GM18868 (cell line): Measurements from ENCODE around the gene GLTPD2.
A peak's percentile ranks its signal among the peaks of the same experiment; 100 is the strongest.

Source experiments
- ATAC-seq: cut with Tn5 transposase; IDR thresholded peaks from one replicate; pipeline ENCODE4 v1.9.1; 2021; ENCODE audit warnings: mild to moderate bottlenecking, moderate library complexity; ENCODE audit not compliant: unreplicated experiment

GLTPD2 gene

DNA sequence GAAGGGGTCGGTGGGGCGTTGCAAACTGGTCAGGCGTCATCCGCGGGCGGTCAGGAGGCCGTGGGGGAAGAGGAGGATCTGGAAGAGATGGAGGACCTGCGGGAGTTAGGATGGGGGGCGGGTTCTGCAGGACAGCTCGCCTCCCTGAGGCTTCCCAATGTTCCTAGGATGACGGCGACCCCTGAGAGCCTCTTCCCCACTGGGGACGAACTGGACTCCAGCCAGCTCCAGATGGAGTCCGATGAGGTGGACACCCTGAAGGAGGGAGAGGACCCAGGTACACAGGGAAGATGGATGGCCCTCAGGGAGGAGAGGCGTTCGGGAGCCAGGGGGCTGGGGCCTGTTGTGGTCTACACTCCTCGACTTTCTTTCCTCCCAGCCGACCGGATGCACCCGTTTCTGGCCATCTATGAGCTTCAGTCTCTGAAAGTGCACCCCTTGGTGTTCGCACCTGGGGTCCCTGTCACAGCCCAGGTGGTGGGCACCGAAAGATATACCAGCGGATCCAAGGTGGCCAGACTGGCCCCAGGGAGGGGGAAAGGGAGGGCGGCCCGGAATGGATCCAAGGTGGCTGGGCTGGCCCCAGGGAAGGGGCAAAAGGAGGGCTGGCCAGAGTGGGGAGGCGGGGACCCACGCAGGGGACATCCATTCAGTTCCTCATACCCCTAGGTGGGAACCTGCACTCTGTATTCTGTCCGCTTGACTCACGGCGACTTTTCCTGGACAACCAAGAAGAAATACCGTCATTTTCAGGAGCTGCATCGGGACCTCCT is 19.0 kb downstream of the GLTPD2 start:
- ATAC-seq = no peak

DNA sequence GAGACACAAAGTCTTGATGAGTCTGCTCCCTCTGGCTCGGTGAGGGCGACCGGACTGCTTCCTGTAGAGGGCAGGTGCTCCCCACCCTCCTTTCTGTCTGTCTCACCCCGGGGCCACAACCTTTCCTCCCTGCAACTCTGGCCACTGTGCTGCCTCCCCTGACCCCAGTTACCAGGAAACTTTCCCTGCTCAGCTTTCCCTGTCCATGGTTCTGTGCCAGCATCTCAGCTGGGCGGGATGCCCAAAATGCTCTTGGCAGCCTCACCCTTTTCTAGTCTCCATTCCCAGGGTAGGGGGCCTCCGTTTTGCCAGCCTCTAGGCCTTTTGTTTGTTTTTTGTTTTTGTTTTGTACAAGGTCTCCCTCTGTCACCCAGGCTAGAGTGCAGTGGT is 19.6 kb downstream of the GLTPD2 start:
- no peak for ATAC-seq

DNA sequence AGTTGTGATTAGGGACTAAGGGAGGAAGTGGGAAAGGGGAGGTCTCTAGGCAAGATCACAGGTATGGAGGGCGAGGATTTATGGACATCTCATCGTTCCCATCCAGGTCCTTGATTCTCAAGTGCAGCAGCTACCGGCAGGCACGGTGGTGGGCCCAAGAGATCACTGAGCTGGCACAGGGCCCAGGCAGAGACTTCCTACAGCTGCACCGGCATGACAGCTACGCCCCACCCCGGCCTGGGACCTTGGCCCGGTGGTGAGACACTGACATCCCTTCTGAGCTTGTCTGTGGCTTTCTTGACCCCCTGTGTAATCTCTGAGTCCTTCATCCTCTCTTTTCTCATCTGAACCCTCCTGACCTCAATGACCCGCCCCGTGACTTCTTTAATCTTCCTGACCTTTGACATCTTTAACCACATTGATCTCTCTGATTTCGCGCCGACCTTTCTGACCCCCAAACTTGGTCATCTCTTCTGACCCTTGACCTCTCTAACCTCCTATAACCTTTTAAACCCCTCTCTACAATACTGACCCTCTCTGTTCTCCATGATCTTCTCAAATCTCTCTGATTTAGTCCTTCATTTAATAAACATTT is 22.0 kb downstream of the GLTPD2 start:
- no peak for ATAC-seq

DNA sequence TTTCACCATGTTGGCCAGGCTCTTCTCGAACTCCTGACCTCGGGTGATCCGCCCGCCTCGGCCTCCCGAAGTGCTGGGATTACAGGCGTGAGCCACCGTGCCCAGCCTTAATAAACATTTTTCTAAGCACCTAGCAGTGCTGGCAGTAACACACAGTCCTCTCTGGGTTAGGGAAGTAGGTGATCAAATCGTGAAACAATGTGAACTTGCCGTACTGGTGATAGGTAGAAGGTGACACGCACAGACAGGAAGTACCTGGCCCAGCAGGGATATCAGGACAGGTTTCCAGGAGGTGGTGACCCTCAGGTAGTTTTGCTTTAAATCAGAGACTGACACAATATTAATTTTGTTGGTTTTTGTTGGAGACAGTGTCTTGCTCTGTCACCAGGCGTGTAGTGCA is 22.7 kb downstream of the GLTPD2 start:
- no peak for ATAC-seq

DNA sequence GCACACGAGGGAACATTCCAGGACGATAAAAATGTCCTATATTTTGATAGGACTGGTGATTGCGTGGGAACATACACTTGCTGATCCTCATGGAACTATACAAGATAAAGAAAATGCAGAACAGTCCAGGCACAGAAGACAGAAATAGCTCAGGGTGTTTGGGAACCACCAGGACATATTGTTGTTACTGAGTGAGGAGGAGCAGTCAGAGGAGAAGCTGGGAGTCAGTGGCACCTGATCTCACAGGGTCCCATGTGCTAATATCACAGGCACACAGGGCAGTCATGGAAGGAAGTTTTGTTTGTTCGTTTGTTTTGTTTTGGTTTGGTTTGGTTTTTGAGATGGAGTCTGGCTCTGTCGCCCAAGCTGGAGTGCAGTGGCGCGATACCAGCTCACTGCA is 23.9 kb downstream of the GLTPD2 start:
- ATAC-seq = no peak

DNA sequence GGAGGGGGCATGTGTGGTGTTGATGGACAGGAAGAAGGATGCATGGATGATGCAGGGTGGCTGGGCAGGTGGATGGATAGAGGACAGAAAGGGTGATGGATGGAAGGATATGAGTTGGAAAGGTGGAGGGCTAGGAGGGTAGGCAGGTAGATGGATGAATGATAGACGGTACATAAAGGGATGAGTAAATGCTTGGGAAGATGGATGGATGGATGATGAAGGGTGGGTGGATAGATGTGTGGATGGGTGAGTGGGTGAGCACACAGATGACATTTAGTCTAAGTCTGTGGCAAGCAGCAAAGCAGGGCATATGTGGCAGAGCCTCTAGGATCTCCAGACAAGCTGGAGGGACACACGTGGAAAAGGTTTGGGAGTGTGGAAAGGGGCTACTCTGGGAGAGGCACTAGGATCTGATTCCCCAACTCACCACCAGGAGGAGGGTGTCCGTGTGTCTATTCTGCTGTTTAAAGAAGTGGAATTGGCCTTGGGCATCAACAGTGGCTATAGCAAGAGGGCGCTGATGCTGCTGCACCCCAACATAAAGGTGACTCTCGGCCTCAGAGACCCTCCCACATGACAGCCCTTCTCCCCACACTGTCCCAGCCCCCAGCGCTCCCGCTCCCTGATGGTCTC is 26.4 kb downstream of the GLTPD2 start:
- ATAC-seq = no peak

DNA sequence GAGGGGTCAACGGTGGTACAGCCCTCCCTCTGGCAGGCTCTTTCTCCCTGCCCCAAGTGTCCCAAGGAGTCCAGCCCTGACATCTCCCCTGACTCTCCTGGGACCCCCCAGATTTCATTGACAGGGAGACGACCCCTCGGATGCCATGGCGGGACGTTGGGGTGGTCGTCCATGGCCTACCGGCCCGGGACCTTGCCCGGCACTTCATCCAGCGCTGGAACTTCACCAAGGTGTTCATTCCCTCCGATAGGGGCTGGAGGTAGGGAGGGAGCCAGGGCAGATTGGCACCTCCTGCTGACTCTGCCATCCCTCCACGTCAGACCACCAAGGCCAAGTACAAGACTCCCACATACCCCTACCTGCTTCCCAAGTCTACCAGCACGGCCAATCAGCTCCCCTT is 28.1 kb downstream of the GLTPD2 start:
- no peak for ATAC-seq

DNA sequence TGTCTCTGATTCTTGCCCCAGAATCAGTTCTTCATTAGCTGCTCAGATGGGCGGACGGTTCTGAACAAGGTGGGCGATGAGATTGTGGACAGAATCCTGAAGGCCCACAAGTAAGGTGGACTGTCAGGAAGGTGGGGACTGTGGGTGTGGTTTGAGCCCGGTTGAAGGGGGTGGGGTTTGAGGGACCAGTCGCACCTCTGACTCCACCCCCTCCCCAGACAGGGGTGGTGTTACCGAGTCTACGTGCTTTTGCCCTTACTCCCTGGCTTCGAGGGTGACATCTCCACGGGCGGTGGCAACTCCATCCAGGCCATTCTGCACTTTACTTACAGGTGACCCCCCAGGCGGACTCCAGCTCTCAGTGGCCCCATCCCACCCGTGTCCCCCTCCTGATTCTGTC is 29.5 kb downstream of the GLTPD2 start:
- ATAC-seq = no peak

DNA sequence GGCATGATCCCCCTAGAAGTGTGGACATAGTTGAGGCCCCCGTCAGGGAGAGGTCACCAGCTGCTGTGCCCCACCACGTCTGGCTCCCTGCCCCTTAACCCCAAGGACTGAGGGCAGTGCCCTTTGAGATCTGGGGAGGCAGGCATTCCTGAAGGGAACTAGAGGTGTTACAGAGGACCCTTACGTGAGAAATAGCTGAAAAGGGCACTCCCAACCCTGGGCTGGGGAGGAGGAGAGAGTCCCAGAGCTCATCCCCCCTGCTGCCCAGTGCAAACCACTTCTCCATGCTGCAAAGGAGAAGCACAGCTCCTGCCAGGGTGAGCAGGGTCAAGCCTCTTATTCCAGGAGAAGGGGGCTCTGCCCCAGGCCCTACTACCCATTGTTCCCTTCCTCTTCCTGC is 34.1 kb downstream of the GLTPD2 start:
- ATAC-seq = no peak

DNA sequence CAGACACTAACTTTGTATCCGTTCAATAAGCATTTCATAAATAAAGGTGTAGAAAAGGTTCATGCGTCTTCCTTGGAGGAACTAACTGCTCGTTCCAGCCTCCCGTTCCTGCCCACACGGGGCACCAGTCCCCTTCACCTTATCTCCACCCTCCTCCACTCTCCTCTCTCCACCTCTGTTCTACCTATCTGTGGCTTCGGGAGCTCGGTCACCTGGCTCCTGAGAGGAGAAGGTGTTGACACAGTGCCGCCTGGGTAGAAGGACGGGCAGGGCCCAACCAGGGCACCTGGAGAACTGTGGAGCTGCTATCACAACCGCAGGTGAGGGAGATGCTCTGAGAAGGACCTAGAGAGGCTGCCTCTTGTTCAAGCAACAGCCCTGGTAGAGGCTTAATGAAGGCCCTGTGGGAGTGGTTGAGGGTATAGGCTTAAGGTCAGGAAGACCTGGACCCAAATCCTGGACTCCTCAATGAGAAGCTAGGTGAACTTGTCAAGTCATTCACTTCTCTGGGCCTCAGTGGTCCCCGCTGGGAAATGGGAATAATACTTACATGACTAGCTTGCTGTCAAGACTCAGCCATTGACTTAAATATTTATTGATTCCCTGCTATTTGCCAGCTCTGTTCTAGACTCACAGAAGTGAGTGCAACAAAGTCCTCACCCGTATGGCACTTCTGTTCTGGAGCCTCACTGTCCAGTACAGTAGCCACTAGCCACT is 34.8 kb downstream of the GLTPD2 start:
- no peak for ATAC-seq

DNA sequence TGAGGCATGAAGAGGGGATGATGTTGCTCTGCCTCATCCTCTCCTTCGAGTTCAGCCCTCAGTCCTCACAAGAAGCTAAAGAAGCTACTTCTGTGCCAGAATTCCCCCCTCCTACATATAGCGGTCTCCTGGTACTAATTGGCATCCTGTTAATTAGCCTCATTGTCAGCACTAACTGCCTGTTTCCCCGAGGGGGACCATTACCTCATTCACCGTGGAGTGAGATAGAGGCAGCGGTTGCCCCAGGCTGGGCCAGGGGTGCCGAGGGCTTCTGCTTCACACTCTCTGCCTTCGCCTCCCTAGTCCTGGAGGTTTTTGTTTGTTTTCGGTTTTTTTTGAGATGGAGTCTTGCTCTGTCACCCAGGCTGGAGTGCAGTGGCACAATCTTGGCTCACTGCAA is 38.6 kb downstream of the GLTPD2 start:
- no peak for ATAC-seq

DNA sequence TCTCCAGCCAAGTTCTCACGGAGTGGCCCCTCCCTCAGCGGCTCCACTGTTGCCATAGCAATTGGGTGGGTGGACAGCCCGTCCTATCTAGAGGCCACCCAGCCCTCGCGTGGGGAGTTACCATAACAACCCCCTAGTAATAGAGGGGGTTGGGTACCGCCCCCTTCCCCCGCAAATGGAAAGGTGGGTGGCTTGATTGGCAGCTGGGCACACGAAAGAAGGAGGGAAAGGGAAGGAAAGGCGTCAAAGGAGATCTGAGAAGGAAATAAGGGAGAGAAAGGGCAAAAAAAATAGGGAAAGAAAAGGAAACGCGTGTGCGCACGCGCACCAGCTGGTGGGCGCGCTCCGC is 44.0 kb downstream of the GLTPD2 start:
- peak; percentile 4 for ATAC-seq

DNA sequence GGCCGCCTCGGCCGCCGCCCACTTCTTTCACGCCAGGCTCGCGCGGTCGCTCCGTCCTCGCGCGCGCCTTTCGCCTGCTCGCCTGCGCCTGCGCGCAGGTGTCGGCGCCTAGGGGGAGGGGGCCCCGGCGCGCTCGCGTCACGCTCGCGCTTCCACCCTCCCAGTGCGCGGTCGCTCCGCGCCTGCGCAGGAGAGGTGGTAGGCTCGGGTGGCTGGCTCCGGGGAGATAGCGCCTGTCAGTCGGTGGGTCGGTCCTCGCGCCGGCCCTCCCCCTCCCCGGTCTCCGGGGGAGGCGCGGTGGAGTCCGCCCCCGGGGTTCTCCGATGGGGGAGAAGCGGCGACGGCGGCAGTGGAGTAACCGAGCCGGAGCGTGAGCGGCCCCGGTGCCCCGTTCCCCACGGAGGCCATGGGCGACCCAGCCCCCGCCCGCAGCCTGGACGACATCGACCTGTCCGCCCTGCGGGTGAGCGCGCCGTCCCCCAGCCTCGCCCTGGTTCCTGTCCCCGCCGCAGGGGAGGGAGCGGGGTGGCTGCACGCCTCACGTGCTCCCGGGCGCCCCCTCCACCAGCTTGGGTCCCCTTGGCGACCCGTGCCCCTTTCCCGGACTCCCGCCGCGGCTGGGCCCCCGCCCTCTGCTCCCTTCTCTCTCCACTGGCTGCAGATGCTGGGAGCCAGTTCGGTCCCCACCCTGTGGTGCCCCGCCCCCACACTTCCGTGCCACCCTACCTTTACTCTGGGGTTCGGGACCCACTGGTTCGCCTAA is 44.6 kb downstream of the GLTPD2 start, which contains the start of gene MINK1:
MINK1 (plus strand) TSS at position 163 of the 763 bp plus-strand sequence; CDS start at position 407, 244 bp downstream.
- ATAC-seq = peak; percentile 86

DNA sequence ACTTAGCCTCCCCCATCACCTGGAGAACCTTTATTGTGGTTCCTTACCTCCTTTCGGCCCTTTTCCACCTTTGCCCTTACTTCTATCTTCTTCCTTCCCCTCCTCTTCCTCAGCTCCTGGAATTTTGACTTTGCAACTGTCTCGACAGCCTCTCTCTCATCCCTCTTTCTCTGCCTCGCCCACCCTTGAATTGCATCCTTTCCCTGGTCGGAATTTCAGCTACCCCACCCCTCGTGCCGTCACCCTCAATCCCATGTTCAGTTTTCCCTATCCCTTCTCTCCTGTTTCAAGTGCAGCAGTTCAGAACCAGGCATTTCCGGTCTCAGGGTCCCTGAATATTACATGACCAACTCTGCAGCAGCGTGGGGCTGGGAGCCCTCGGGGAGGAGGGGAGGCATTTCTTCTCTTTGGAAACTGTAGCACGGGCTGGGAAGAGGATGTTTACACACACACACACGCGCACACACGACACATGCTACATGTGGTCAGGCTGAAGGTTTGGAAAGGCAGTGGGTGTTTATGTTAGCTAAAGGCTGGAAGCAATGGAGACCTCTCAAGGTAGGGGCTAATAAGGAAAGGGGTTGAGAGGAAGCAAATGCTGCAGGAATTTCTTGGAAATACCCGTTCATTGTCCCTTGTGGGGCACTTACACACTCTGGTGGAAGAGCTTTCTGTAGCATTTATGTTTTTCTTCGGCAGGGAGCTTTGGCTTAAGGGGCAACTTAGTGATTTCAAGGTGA is 45.3 kb downstream of the GLTPD2 start:
- ATAC-seq = no peak

DNA sequence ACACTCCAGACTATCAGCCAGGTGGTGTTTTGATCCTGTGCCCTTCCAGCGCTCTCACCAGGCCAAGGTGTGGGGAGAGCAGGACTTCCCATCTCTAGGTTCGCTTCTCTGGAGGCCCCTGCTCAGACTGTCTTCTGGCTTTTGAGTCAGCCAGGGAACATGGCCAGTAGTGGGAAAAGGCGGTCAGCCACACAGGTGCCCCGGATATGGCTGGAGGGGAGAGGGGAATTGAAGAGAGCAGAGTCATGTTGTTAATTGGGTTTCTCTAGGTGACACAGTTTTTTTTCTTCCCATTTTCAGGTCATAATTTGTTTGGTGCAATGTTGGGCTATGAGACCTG is 45.9 kb downstream of the GLTPD2 start:
- ATAC-seq = no peak

DNA sequence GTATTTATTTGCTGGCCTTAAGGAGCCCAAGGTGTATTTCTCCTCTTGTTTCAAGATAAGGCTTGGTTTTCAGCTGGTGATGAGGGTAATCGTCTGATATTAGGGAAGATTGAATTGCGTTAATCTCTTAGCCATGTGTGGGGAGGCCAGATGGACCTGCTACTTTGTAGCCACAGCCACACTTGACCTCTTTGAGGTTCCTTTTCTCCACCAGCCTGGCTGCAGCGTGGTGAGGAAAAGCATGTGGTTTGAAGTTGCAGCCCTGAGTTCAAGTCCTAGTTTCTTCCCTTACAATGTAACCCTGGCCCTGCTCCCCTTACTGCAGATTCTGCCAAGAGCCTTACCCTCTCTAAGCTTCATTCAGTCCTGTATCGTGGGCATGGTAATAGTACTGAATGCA is 47.5 kb downstream of the GLTPD2 start:
- ATAC-seq = no peak

DNA sequence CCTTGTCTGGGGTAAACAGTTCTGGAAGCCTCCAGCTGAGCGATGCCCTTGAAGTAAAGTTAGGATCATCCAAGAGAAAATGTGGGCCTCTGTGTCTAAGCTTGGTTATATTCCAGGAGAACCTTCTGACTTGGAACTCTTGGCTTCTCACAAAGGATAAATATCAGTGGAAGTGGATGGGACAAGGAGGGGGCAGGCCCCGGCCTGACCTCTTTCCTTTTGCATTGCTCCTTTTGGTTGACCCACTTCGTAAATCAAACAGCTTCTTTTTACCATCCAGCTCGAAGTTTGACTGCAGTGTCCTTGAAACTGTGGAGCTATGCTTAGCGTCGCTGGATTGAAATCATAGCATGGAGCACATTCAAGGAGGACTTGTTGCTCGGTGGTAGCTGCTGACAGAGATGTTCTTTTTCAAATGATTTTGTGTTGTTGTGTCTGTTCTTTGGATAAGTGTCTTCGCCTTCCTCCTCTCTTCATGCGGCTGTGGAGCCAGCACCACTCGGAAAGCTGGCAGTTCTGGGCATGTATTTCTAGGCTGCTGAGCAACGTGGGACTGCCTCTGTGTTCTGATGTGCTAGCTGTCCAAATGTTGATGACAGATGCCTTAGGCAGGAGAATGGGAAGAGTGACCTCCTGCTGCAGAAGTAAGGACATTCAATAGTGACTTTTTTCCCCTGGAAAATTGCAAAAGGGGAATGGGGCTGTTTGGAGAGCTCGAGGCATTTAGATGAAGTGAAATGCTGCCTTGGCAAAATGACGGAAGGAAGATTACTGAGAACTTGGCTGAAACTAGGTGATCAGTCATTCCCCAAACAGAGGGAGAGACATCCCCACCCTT is 48.9 kb downstream of the GLTPD2 start:
- ATAC-seq = no peak

DNA sequence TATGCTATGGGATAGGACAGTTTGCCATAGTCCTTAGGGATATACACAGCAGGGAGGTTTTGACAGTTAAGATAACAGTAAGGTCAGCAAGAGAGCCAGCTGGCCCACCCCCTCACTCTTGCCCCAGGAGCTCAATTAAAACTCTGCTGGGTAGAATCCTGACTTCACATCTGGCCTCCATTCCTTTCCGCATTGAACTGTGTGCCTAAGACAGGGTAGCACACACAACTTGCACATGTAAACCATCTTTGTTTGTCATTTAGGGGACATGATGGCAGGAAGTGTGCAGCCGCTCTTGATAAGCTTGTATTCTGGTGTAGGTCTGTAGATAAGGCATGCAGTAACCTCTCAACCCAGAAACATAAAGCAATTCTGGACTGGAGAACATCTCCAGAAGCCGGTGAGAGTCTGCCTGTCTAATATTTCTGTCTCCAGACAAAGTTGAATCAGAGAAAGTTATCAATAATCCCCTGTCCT is 49.6 kb downstream of the GLTPD2 start:
- no peak for ATAC-seq

DNA sequence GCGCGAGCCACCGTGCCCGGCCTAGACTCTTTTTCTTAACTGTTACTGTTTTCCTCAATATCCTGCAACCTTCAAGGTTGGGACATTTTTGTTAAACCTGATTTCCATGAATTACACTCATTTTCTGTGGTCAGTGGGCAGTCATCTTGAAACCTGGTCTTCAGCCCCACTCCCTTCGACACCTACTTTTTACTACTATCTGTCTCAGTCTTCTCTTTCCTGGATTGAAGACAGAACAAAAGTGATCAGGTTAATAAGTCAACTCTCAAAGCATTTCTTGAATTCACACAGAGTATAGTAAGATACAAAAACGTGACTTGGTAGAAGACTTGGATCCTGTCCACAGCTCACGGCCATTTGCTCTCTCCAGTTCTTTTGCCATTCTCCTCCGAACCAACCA is 50.5 kb downstream of the GLTPD2 start:
- ATAC-seq = no peak
